IMR-90 (cell line): Measurements from ENCODE around the gene MYADML2. TPM values are rescaled to one million over a fixed set of nuclear protein-coding genes. Genes with fewer than 3 reads are reported as not detected.

Experiments used
- ATAC-seq: fragments of 200-7000 bp; cut with Tn5 transposase; 2 replicates; pipeline ENCODE4 v1.9.1; 2020; ENCODE audit warnings: low read depth, mild to moderate bottlenecking, moderate library complexity
- BruUV-seq: library from RNA; stranded (reverse); fragments of 400-500 nt; replicated peaks from 2 replicates; lab custom pipeline; 2021; lab: Mats Ljungman, UMichigan
- CTCF ChIA-PET: fragments of 300-600 bp; formaldehyde crosslinking; extraction: SDS; loops from one replicate; lab custom pipeline; 2021; ENCODE audit warnings: antibody characterized with exemption; lab: Yijun Ruan, JAX
- POLR2A ChIA-PET: fragments of 300-600 bp; sonication (Branson Sonifier 250); formaldehyde crosslinking; loops from one replicate; lab custom pipeline; 2022; ENCODE audit warnings: antibody characterized with exemption; ENCODE audit not compliant: unreplicated experiment; lab: Charles Lee
- DNase-seq: peaks from one replicate; pipeline ENCODE4 v3.0.0; 2013
- H2AFZ ChIP-seq: replicated peaks from 2 replicates; pipeline ENCODE3; 2013; ENCODE audit warnings: low read length, mild to moderate bottlenecking; ENCODE audit not compliant: poor library complexity
- H2AK5ac ChIP-seq: 2 replicates; pipeline ENCODE4 v1.6.1; 2013; ENCODE audit warnings: low read depth, low read length, inconsistent platforms
- H2AK9ac ChIP-seq: replicated peaks from 2 replicates; pipeline ENCODE3; 2013; ENCODE audit warnings: mild to moderate bottlenecking, low read depth, low read length, moderate library complexity; ENCODE audit not compliant: poor library complexity
- H2BK120ac ChIP-seq: 2 replicates; pipeline ENCODE4 v1.6.1; 2013; ENCODE audit warnings: low read depth, low read length, inconsistent platforms
- H2BK15ac ChIP-seq: 3 replicates; pipeline ENCODE4 v1.6.1; 2013; ENCODE audit warnings: low read depth, low read length, inconsistent platforms
- H2BK20ac ChIP-seq: 2 replicates; pipeline ENCODE4 v1.6.1; 2013; ENCODE audit warnings: low read depth, mild to moderate bottlenecking, inconsistent platforms, low read length, moderate library complexity
- H2BK5ac ChIP-seq: 2 replicates; pipeline ENCODE4 v1.6.1; 2013; ENCODE audit warnings: mild to moderate bottlenecking, low read depth, low read length, inconsistent platforms; ENCODE audit not compliant: poor library complexity, severe bottlenecking
- H3K14ac ChIP-seq: replicated peaks from 2 replicates; pipeline ENCODE4 v1.6.1; 2013; ENCODE audit warnings: low read depth, low read length, inconsistent platforms
- H3K18ac ChIP-seq: 2 replicates; pipeline ENCODE4 v1.6.1; 2013; ENCODE audit warnings: low read depth, low read length, control low read depth
- H3K23ac ChIP-seq: 2 replicates; pipeline ENCODE4 v1.6.1; 2013; ENCODE audit warnings: low read depth, low read length, inconsistent platforms
- H3K27ac ChIP-seq: 2 replicates; pipeline ENCODE4 v1.5.1; 2013; ENCODE audit warnings: mild to moderate bottlenecking, control low read depth, low read length; ENCODE audit not compliant: insufficient read depth
- H3K27me3 ChIP-seq: 2 replicates; pipeline ENCODE4 v1.6.1; 2013; ENCODE audit warnings: low read length; ENCODE audit not compliant: control insufficient read depth, insufficient read depth
- H3K36me3 ChIP-seq: 2 replicates; pipeline ENCODE4 v1.6.1; 2013; ENCODE audit warnings: low read length, mixed read lengths; ENCODE audit not compliant: control insufficient read depth, insufficient read depth
- H3K4ac ChIP-seq: 2 replicates; pipeline ENCODE4 v1.6.1; 2013; ENCODE audit warnings: low read depth, low read length, inconsistent platforms
- H3K4me1 ChIP-seq: 2 replicates; pipeline ENCODE4 v1.6.1; 2013; ENCODE audit warnings: low read length, mixed read lengths; ENCODE audit not compliant: control insufficient read depth, insufficient read depth
- H3K4me2 ChIP-seq: 2 replicates; pipeline ENCODE4 v1.6.1; 2013; ENCODE audit warnings: low read depth, mild to moderate bottlenecking, control low read depth, low read length, moderate library complexity
- H3K4me3 ChIP-seq: 2 replicates; pipeline ENCODE4 v1.5.1; 2013; ENCODE audit warnings: low read depth, mild to moderate bottlenecking, control low read depth, low read length, moderate library complexity; ENCODE audit not compliant: insufficient read depth
- H3K56ac ChIP-seq: 2 replicates; pipeline ENCODE4 v1.6.1; 2013; ENCODE audit warnings: low read length, inconsistent platforms; ENCODE audit not compliant: insufficient read depth; ENCODE audit errors: extremely low read depth
- H3K79me1 ChIP-seq, 2 experiments: 2 replicates each; pipeline ENCODE4 v1.6.1; 2013; ENCODE audit warnings: low read length in 2 of 2, inconsistent platforms in 1 of 2, low read depth in 1 of 2
- H3K9ac ChIP-seq: 2 replicates; pipeline ENCODE4 v1.6.1; 2013; ENCODE audit warnings: low read depth, low read length, control low read depth
- H3K9me1 ChIP-seq: 2 replicates; pipeline ENCODE4 v1.6.1; 2013; ENCODE audit warnings: low read length, inconsistent platforms; ENCODE audit not compliant: insufficient read depth
- H3K9me3 ChIP-seq: 2 replicates; pipeline ENCODE4 v1.6.1; 2013; ENCODE audit warnings: low read length; ENCODE audit not compliant: control insufficient read depth, insufficient read depth
- H4K20me1 ChIP-seq: 2 replicates; pipeline ENCODE4 v1.6.1; 2013; ENCODE audit warnings: low read length, inconsistent platforms; ENCODE audit not compliant: insufficient read depth
- H4K5ac ChIP-seq: 2 replicates; pipeline ENCODE4 v1.6.1; 2013; ENCODE audit warnings: mild to moderate bottlenecking, low read depth, low read length, control low read depth
- H4K8ac ChIP-seq, 2 experiments: 2 replicates each; pipeline ENCODE4 v1.6.1; 2013; ENCODE audit warnings: low read depth in 2 of 2, low read length in 2 of 2, control low read depth in 1 of 2, inconsistent platforms in 1 of 2
- H4K91ac ChIP-seq: 2 replicates; pipeline ENCODE4 v1.6.1; 2013; ENCODE audit warnings: low read depth, low read length, inconsistent platforms; ENCODE audit not compliant: insufficient read depth
- BHLHE40 ChIP-seq: fragments of 150-350 bp; IDR thresholded peaks from 2 replicates; pipeline ENCODE4 v1.6.1; 2016; ENCODE audit warnings: mild to moderate bottlenecking, low read depth, low read length
- CEBPB ChIP-seq: IDR thresholded peaks from 2 replicates; pipeline ENCODE4 v1.6.1; 2012; ENCODE audit warnings: low read depth, low read length, improper control_type of control experiment
- CHD1 ChIP-seq: IDR thresholded peaks from 2 replicates; pipeline ENCODE4 v1.6.1; 2012; ENCODE audit warnings: low read depth, low read length, improper control_type of control experiment
- CTCF ChIP-seq: conservative IDR thresholded peaks from 2 replicates; pipeline ENCODE4 v1.5.1; 2012; ENCODE audit warnings: mild to moderate bottlenecking, low read depth, low read length, improper control_type of control experiment
- MAFK ChIP-seq: IDR thresholded peaks from 2 replicates; pipeline ENCODE4 v1.6.1; 2012; ENCODE audit warnings: low read depth, low read length, improper control_type of control experiment
- MAZ ChIP-seq: IDR thresholded peaks from 2 replicates; pipeline ENCODE4 v1.6.1; 2012; ENCODE audit warnings: low read depth, mild to moderate bottlenecking, low read length, improper control_type of control experiment, moderate library complexity, borderline replicate concordance
- MXI1 ChIP-seq: IDR thresholded peaks from 2 replicates; pipeline ENCODE4 v1.6.1; 2012; ENCODE audit warnings: low read depth, mild to moderate bottlenecking, low read length, moderate library complexity, borderline replicate concordance
- NFE2L2 ChIP-seq: fragments of 150-350 bp; IDR thresholded peaks from 2 replicates; pipeline ENCODE4 v1.6.1; 2016; ENCODE audit warnings: low read depth, mild to moderate bottlenecking, low read length
- POLR2A ChIP-seq: IDR thresholded peaks from 2 replicates; pipeline ENCODE4 v1.6.1; 2012; ENCODE audit warnings: mild to moderate bottlenecking, low read depth, low read length
- RAD21 ChIP-seq: IDR thresholded peaks from 2 replicates; pipeline ENCODE4 v1.6.1; 2012; ENCODE audit warnings: low read length, improper control_type of control experiment
- RCOR1 ChIP-seq: IDR thresholded peaks from 2 replicates; pipeline ENCODE4 v1.6.1; 2012; ENCODE audit warnings: mild to moderate bottlenecking, low read length, improper control_type of control experiment; ENCODE audit not compliant: insufficient replicate concordance
- RFX5 ChIP-seq: IDR thresholded peaks from 2 replicates; pipeline ENCODE4 v1.8.0; 2012; ENCODE audit warnings: low read depth, mild to moderate bottlenecking, low read length, moderate library complexity
- SMC3 ChIP-seq: fragments of 150-350 bp; IDR thresholded peaks from 2 replicates; pipeline ENCODE4 v1.6.1; 2016; ENCODE audit warnings: low read depth, mild to moderate bottlenecking, antibody characterized with exemption, low read length, moderate library complexity
- WGBS, 2 experiments: methylation state at CpG; one replicate each; pipeline versions ENCODE4 v1.1.5 to v1.1.7; 2013; ENCODE audit warnings: missing lambda C conversion rate in 2 of 2; ENCODE audit not compliant: insufficient read length in 1 of 2; ENCODE audit errors: extremely low coverage in 2 of 2; 5-methylcytosine and 5-hydroxymethylcytosine counted together
- dilution Hi-C: fragments of 300-500 bp; cut with HindIII; formaldehyde crosslinking; loops from one replicate; pipeline ENCODE4 v1.14.3; 2018; ENCODE audit warnings: low sequenced_read_pairs; ENCODE audit not compliant: unreplicated experiment
- in situ Hi-C: fragments of 300-500 bp; cut with MboI; formaldehyde crosslinking; loops from 3 replicates; pipeline ENCODE4 v1.14.3; 2019; ENCODE audit warnings: low sequenced_read_pairs, inconsistent platforms, mixed read lengths
- intact Hi-C: fragments of 100-400 bp; cut with micrococcal nuclease; formaldehyde crosslinking; loops from 2 replicates; pipeline ENCODE4 v1.10.0; 2022
- polyA plus RNA-seq, 3 experiments: library from polyadenylated mRNA; depleted of rRNA; stranded (reverse); fragments of >200 nt; gene quantifications; 2 replicates each; pipeline ENCODE4 v1.2.3, GENCODE V29; 2012; ENCODE audit warnings: low replicate concordance in 1 of 3
- total RNA-seq: library from RNA; depleted of rRNA; stranded (reverse); fragments of >200 nt; gene quantifications from 2 replicates; pipeline ENCODE4 v1.2.3, GENCODE V29; 2012
- TF ChIP-seq, protein P1 (sequence below): fragments of 150-350 bp; IDR thresholded peaks from 2 replicates; pipeline ENCODE4 v1.6.1; 2016; ENCODE audit warnings: low read depth, mild to moderate bottlenecking, low read length, moderate library complexity, borderline replicate concordance

The MYADML2 gene
- total and polyA plus RNA-seq, 2 of the 4 experiments (the other 2 are of a cell fraction), result not detected

DNA sequence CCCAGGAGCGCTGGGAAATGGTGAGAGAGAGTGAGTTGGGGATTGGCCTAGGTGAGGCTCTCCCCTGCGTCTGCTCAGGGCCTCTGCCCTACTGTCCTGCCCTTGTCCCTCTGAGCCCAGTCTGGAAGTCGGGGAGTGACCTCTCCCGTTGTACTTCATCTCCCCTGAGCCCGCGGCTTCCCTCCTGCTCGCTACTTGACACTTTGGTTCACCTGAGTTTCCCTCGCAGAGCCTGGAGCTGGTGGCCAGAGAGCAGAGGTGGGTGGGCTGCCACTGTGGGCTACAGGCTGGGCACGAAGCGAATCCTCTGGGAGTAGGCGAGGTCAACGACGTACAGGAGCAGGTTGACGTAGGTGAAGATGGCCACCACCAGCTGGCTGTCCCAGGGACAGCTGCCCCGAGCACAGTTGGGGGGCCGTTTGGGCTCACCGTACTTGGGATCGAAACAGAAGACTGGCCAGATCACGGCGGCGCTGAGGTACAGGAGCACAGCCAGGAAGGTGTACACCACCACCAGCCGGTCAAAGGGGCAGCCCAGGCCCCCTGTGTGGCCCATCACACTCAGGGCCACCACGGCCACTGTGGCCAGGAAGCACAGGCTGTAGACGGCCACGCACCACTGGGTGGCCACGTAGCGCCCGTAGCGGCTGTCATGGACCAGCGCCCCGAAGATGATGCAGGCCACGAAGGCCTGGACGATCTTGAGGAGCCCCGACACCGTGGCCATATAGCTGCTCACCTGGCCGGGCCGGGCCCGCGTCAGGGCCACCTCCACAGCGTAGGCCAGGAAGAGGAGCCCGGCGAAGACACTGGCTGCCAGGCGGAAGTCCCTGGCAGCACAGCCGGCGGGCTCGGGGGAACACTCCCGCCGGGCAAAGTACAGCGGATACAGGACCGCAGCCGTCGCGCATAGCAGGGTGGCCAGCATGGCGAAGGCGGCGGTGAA lies 6.2 kb downstream of the MYADML2 start:
- CTCF ChIA-PET, result no interaction called here
- Histone ChIP-seq H2AK5ac (no peak overlapping the region), H3K27me3 (peaks cover 25% of the 10 kb centered on the region), H2AK9ac (no peak overlapping the region), H2BK20ac (no peak overlapping the region), H3K9me1 (no peaks in the 10 kb centered on the region; the same call in 1 of the 2 replicates), H2BK120ac (no peak overlapping the region), H3K23ac (no peak overlapping the region), H3K9me3 (no peaks in the 10 kb centered on the region), H3K56ac (no peak overlapping the region), H3K79me1 (peaks cover 7 to 12% of the 10 kb centered on the region in 2 experiments), H3K9ac (no peak overlapping the region), H3K4me1 (peaks cover 4% of the 10 kb centered on the region), H4K8ac (no peak overlapping the region), H2BK15ac (no peak overlapping the region), H3K4ac (no peak overlapping the region), H4K20me1 (no peaks in the 10 kb centered on the region; the same call in 1 of the 2 replicates), H3K4me2 (no peak overlapping the region), H4K91ac (no peak overlapping the region), H4K5ac (no peak overlapping the region), H3K4me3 (no peak overlapping the region), H3K27ac (no peak overlapping the region), H3K18ac (no peak overlapping the region), H3K36me3 (no peaks in the 10 kb centered on the region), H2BK5ac (no peak overlapping the region), H3K14ac (no peak overlapping the region), H2AFZ (no peak overlapping the region)
- intact Hi-C loops (no loop called here), dilution Hi-C loops (no loop called here), in situ Hi-C loops (no loop called here)
- ATAC-seq (no peak), DNase-seq (no peak)
- POLR2A ChIA-PET, result no interaction called here
- WGBS, 2 experiments, result 89% methylated on average over 46 of the region's 56 CpGs; no CpG with 5 or more reads in 1 of the 2 experiments
- no TSS peak for BruUV-seq
- TF ChIP-seq RCOR1 (no peak), CHD1 (no peak), BHLHE40 (no peak), POLR2A (no peak), MAFK (no peak), NFE2L2 (no peak), CEBPB (no peak), RAD21 (no peak), SMC3 (no peak), MAZ (no peak), RFX5 (no peak), CTCF (no peak), MXI1 (no peak)
- TF ChIP-seq, protein P1, sequence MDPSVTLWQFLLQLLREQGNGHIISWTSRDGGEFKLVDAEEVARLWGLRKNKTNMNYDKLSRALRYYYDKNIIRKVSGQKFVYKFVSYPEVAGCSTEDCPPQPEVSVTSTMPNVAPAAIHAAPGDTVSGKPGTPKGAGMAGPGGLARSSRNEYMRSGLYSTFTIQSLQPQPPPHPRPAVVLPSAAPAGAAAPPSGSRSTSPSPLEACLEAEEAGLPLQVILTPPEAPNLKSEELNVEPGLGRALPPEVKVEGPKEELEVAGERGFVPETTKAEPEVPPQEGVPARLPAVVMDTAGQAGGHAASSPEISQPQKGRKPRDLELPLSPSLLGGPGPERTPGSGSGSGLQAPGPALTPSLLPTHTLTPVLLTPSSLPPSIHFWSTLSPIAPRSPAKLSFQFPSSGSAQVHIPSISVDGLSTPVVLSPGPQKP, result no peak
